Panc1 (cell line): ENCODE results near the gene IZUMO4. TPM values are rescaled to one million over a fixed set of nuclear protein-coding genes. Genes with fewer than 3 reads are reported as not detected.

ENCODE experiments used
- ATAC-seq: fragments of 200-7000 bp; cut with Tn5 transposase; 2 replicates; pipeline ENCODE4 v1.9.1; 2020; ENCODE audit warnings: mild to moderate bottlenecking, moderate library complexity
- BruUV-seq: library from RNA; stranded (reverse); fragments of 400-500 nt; replicated peaks from 2 replicates; lab custom pipeline; 2021; lab: Mats Ljungman, UMichigan
- CTCF ChIA-PET: fragments of 300-600 bp; sonication (Branson Sonifier 250); formaldehyde crosslinking; loops from one replicate; lab custom pipeline; 2022; ENCODE audit warnings: antibody characterized with exemption; lab: Charles Lee
- POLR2A ChIA-PET: fragments of 300-600 bp; sonication (Branson Sonifier 250); formaldehyde crosslinking; loops from one replicate; lab custom pipeline; 2022; ENCODE audit warnings: antibody characterized with exemption; lab: Charles Lee
- DNase-seq: peaks from one replicate; pipeline ENCODE4 v3.0.0-alpha.2; 2010; ENCODE audit warnings: low read depth, low spot score
- H3K27ac ChIP-seq: 2 replicates; pipeline ENCODE4 v1.5.1; 2011; ENCODE audit warnings: mild to moderate bottlenecking, low read length, inconsistent platforms
- H3K27me3 ChIP-seq: fragments of 200-500 bp; sonication (Bioruptor generic); 2 replicates; pipeline ENCODE4 v1.6.0; 2014; ENCODE audit warnings: low read length, inconsistent platforms; ENCODE audit not compliant: control insufficient read depth, insufficient read depth
- H3K36me3 ChIP-seq: fragments of 200-500 bp; sonication (Bioruptor generic); 2 replicates; pipeline ENCODE4 v1.5.1; 2014; ENCODE audit warnings: inconsistent platforms, mild to moderate bottlenecking, low read length, moderate library complexity; ENCODE audit not compliant: control insufficient read depth, insufficient read depth
- H3K4me1 ChIP-seq: 2 replicates; pipeline ENCODE4 v1.5.1; 2011; ENCODE audit warnings: inconsistent platforms, mild to moderate bottlenecking, low read length, moderate library complexity; ENCODE audit not compliant: control insufficient read depth, insufficient read depth
- H3K4me3 ChIP-seq, 2 experiments: 2 replicates each; pipeline ENCODE4 v1.5.1; 2011 to 2012; ENCODE audit warnings: low read depth in 2 of 2, low read length in 2 of 2, mild to moderate bottlenecking in 2 of 2, inconsistent platforms in 1 of 2, moderate library complexity in 1 of 2
- H3K9me3 ChIP-seq: fragments of 200-500 bp; sonication (Bioruptor generic); 2 replicates; pipeline ENCODE4 v1.5.1; 2014; ENCODE audit warnings: low read depth, mild to moderate bottlenecking, inconsistent platforms, low read length, moderate library complexity; ENCODE audit not compliant: control insufficient read depth, insufficient read depth
- CTCF ChIP-seq: fragments of 450-650 bp; IDR thresholded peaks from 2 replicates; pipeline ENCODE4 v1.5.1; 2017; ENCODE audit warnings: mild to moderate bottlenecking
- POLR2AphosphoS5 ChIP-seq: IDR thresholded peaks from 2 replicates; pipeline ENCODE4 v1.6.1; 2012; ENCODE audit warnings: mild to moderate bottlenecking, low read depth, low read length, moderate library complexity
- REST ChIP-seq, 2 experiments: IDR thresholded peaks; 2 replicates each; pipeline ENCODE4 v1.6.1; 2011 to 2012; ENCODE audit warnings: low read depth in 2 of 2, control low read depth in 1 of 2, low read length in 1 of 2, mild to moderate bottlenecking in 1 of 2, moderate library complexity in 1 of 2; ENCODE audit not compliant: insufficient read depth in 1 of 2
- SIN3A ChIP-seq: IDR thresholded peaks from 2 replicates; pipeline ENCODE4 v1.6.1; 2012; ENCODE audit warnings: low read depth, mild to moderate bottlenecking, low read length, moderate library complexity, borderline replicate concordance; ENCODE audit not compliant: insufficient read depth
- TCF7L2 ChIP-seq: IDR thresholded peaks from 2 replicates; pipeline ENCODE4 v1.6.1; 2011; ENCODE audit warnings: mild to moderate bottlenecking, low read depth, low read length, inconsistent platforms
- in situ Hi-C: cut with HindIII; loops from 2 replicates; pipeline ENCODE4 v1.10.0; 2016; ENCODE audit warnings: low sequenced_read_pairs, low pct_unique_long_range_greater_than_20kb
- intact Hi-C: fragments of 100-400 bp; cut with micrococcal nuclease; formaldehyde crosslinking; loops from one replicate; pipeline ENCODE4 v1.10.0; 2022; ENCODE audit not compliant: unreplicated experiment
- total RNA-seq: library from RNA; stranded (reverse); gene quantifications from one replicate; pipeline ENCODE4 v1.2.1, GENCODE V29; 2021; ENCODE audit not compliant: unreplicated experiment

The IZUMO4 gene
- total RNA-seq, 1 experiment from 2014 or later = 5.4 TPM

GRCh38 chr19:2063824-2064223 lies 32.9 kb upstream of the IZUMO4 start:
- Histone ChIP-seq H3K27me3 (no peaks in the 10 kb centered on the region), H3K27ac (no peak overlapping the region; the same call in 1 of the 2 replicates), H3K9me3 (no peaks in the 10 kb centered on the region), H3K4me1 (peaks cover 30% of the 10 kb centered on the region), H3K36me3 (no peaks in the 10 kb centered on the region), H3K4me3 (no peak overlapping the region)
- ATAC-seq (no peak), DNase-seq (no peak)
- no peak for TF ChIP-seq SIN3A
- no peak for TF ChIP-seq TCF7L2
- TF ChIP-seq REST (IDR thresholded peaks at IDR 0.05; ENCODE audit: insufficient read depth in 1 of 2, low read depth in 2 of 2, low read length in 1 of 2) = no peak
- no peak for TF ChIP-seq POLR2AphosphoS5
- TF ChIP-seq CTCF = no peak
- intact Hi-C loops = no loop called here
- in situ Hi-C loops = no loop called here
- ChIA-PET CTCF (no interaction called here), POLR2A (no interaction called here)
- no TSS peak for BruUV-seq

GRCh38 chr19:2064395-2064787 lies 32.3 kb upstream of the IZUMO4 start:
- Histone ChIP-seq H3K4me1 (peaks cover 24% of the 10 kb centered on the region), H3K27me3 (no peaks in the 10 kb centered on the region), H3K36me3 (no peaks in the 10 kb centered on the region), H3K9me3 (no peaks in the 10 kb centered on the region), H3K27ac (peak overlapping the region; percentile 59; the same call in 1 of the 2 replicates), H3K4me3 (no peak overlapping the region)
- intact Hi-C loops (no loop called here), in situ Hi-C loops (no loop called here)
- ATAC-seq (no peak), DNase-seq (no peak)
- ChIA-PET CTCF (interaction anchor here (0.6 kb wide), 1 partner anchor 45 kb away, joined by 6 read pairs; no protein-coding TSS in a partner anchor), POLR2A (no interaction called here)
- no peak for TF ChIP-seq SIN3A
- no peak for TF ChIP-seq TCF7L2
- no peak for TF ChIP-seq POLR2AphosphoS5
- no peak for TF ChIP-seq CTCF
- TF ChIP-seq REST (IDR thresholded peaks at IDR 0.05; ENCODE audit: insufficient read depth in 1 of 2, low read depth in 2 of 2, low read length in 1 of 2) = no peak
- BruUV-seq = no TSS peak
